Neural cell (in vitro differentiated cells): Measurements from ENCODE around the gene GCK. TPM values are rescaled to one million over a fixed set of nuclear protein-coding genes. Genes with fewer than 3 reads are reported as not detected.

Source experiments
- H2AFZ ChIP-seq: fragments of 200-600, 300-800 bp; sonication (generic), shearing (Covaris generic); 2 replicates; pipeline ENCODE4 v1.6.0; 2014; ENCODE audit warnings: low read depth, mild to moderate bottlenecking, antibody characterized with exemption, low read length, moderate library complexity
- H3F3A ChIP-seq: fragments of 200-600 bp; shearing (Covaris generic); 2 replicates; pipeline ENCODE4 v1.6.1; 2016; ENCODE audit warnings: mild to moderate bottlenecking, moderate library complexity, mixed read lengths, antibody characterized with exemption, low read length; ENCODE audit not compliant: insufficient read depth, poor library complexity, severe bottlenecking
- H3K27ac ChIP-seq: fragments of 200-600, 300-800 bp; sonication (generic), shearing (Covaris generic); 2 replicates; pipeline ENCODE4 v1.5.1; 2014; ENCODE audit warnings: mild to moderate bottlenecking, low read length, moderate library complexity
- H3K27me3 ChIP-seq: fragments of 300-800, 200-600 bp; sonication (generic), shearing (Covaris generic); 2 replicates; pipeline ENCODE4 v1.6.0; 2014; ENCODE audit warnings: mild to moderate bottlenecking, low read depth, low read length, moderate library complexity; ENCODE audit not compliant: insufficient read depth
- H3K36me3 ChIP-seq: fragments of 300-800, 200-600 bp; sonication (generic), shearing (Covaris generic); 2 replicates; pipeline ENCODE4 v1.5.1; 2014; ENCODE audit warnings: mild to moderate bottlenecking, antibody characterized with exemption, low read length, moderate library complexity; ENCODE audit not compliant: insufficient read depth
- H3K4me2 ChIP-seq: fragments of 300-800, 200-600 bp; sonication (generic), shearing (Covaris generic); 2 replicates; pipeline ENCODE4 v1.6.0; 2014; ENCODE audit warnings: mild to moderate bottlenecking, low read length
- H3K4me3 ChIP-seq: fragments of 300-800, 200-600 bp; sonication (generic), shearing (Covaris generic); 2 replicates; pipeline ENCODE4 v1.5.1; 2014; ENCODE audit warnings: mild to moderate bottlenecking, low read length, moderate library complexity
- H3K79me2 ChIP-seq: fragments of 200-600 bp; shearing (Covaris generic); replicated peaks from 2 replicates; pipeline ENCODE4 v1.6.0; 2014; ENCODE audit warnings: mild to moderate bottlenecking, low read length, moderate library complexity; ENCODE audit not compliant: insufficient read depth
- H3K9ac ChIP-seq: fragments of 300-800, 200-600 bp; sonication (generic), shearing (Covaris generic); 2 replicates; pipeline ENCODE4 v1.6.1; 2016; ENCODE audit warnings: mild to moderate bottlenecking, low read length, mixed read lengths
- H3K9me2 ChIP-seq: fragments of 200-600 bp; shearing (Covaris generic); 2 replicates; pipeline ENCODE4 v1.6.1; 2016; ENCODE audit warnings: mild to moderate bottlenecking, low read length, mixed read lengths; ENCODE audit not compliant: insufficient read depth
- H3K9me3 ChIP-seq: fragments of 200-600, 300-800 bp; sonication (generic), shearing (Covaris generic); 2 replicates; pipeline ENCODE4 v1.6.1; 2016; ENCODE audit warnings: mild to moderate bottlenecking, mixed run types, low read length, moderate library complexity, mixed read lengths
- H4K20me1 ChIP-seq: fragments of 200-600 bp; shearing (Covaris generic); 2 replicates; pipeline ENCODE4 v1.6.1; 2016; ENCODE audit warnings: mild to moderate bottlenecking, mixed run types; ENCODE audit not compliant: insufficient read depth
- EP300 ChIP-seq: fragments of 450-650 bp; conservative IDR thresholded peaks from 2 replicates; pipeline ENCODE4 v1.6.1; 2014; ENCODE audit warnings: antibody characterized with exemption, mild to moderate bottlenecking, moderate library complexity; ENCODE audit not compliant: poor library complexity, severe bottlenecking
- EZH2 ChIP-seq: fragments of 200-600, 300-800 bp; shearing (Covaris generic), sonication (generic); IDR thresholded peaks from 2 replicates; pipeline ENCODE4 v1.6.1; 2014; ENCODE audit warnings: antibody characterized with exemption, low read length, borderline replicate concordance, mild to moderate bottlenecking; ENCODE audit not compliant: insufficient read depth, poor library complexity, severe bottlenecking
- MXI1 ChIP-seq: fragments of 450-650 bp; conservative IDR thresholded peaks from 2 replicates; pipeline ENCODE4 v1.6.1; 2014; ENCODE audit warnings: antibody characterized with exemption, mild to moderate bottlenecking; ENCODE audit not compliant: poor library complexity, severe bottlenecking
- POLR2AphosphoS5 ChIP-seq: IDR thresholded peaks from 2 replicates; pipeline ENCODE4 v1.6.1; 2012
- RAD21 ChIP-seq: fragments of 450-650 bp; conservative IDR thresholded peaks from 2 replicates; pipeline ENCODE4 v1.6.1; 2014; ENCODE audit warnings: antibody characterized with exemption, mild to moderate bottlenecking, moderate library complexity
- SMC3 ChIP-seq: fragments of 450-650 bp; conservative IDR thresholded peaks from 2 replicates; pipeline ENCODE4 v1.6.1; 2014; ENCODE audit warnings: antibody characterized with exemption, mild to moderate bottlenecking, moderate library complexity; ENCODE audit not compliant: poor library complexity
- TAF1 ChIP-seq: IDR thresholded peaks from 2 replicates; pipeline ENCODE4 v1.6.1; 2012; ENCODE audit warnings: low read depth
- polyA plus RNA-seq: library from polyadenylated mRNA; depleted of rRNA; stranded (reverse); fragments of >200 nt; gene quantifications from 2 replicates; pipeline ENCODE4 v1.2.3, GENCODE V29; 2014
- TF ChIP-seq, protein P1 (sequence below): IDR thresholded peaks from 2 replicates; pipeline ENCODE4 v1.6.1; 2012; ENCODE audit warnings: borderline replicate concordance
- TF ChIP-seq, protein P2 (sequence below): fragments of 450-650 bp; IDR thresholded peaks from 2 replicates; pipeline ENCODE4 v1.5.1; 2014; ENCODE audit warnings: antibody characterized with exemption, mild to moderate bottlenecking, moderate library complexity; ENCODE audit not compliant: poor library complexity, severe bottlenecking

The GCK gene
- polyA plus RNA-seq, 1 donor from 2014 or later = 7.4 TPM

- no peaks in the 10 kb centered on the region for H3K27me3 ChIP-seq
- H3K79me2 ChIP-seq = no peaks in the 10 kb centered on the region
- no peaks in the 10 kb centered on the region for H3K9me2 ChIP-seq
- no peaks in the 10 kb centered on the region for H4K20me1 ChIP-seq
- no peak overlapping the region for H3K4me2 ChIP-seq
- H3K4me3 ChIP-seq = no peak overlapping the region
- H3K9me3 ChIP-seq = no peaks in the 10 kb centered on the region
- no peak overlapping the region for H3K9ac ChIP-seq
- H3K27ac ChIP-seq = no peak overlapping the region
- no peaks in the 10 kb centered on the region for H3F3A ChIP-seq
- TF ChIP-seq, protein P1, sequence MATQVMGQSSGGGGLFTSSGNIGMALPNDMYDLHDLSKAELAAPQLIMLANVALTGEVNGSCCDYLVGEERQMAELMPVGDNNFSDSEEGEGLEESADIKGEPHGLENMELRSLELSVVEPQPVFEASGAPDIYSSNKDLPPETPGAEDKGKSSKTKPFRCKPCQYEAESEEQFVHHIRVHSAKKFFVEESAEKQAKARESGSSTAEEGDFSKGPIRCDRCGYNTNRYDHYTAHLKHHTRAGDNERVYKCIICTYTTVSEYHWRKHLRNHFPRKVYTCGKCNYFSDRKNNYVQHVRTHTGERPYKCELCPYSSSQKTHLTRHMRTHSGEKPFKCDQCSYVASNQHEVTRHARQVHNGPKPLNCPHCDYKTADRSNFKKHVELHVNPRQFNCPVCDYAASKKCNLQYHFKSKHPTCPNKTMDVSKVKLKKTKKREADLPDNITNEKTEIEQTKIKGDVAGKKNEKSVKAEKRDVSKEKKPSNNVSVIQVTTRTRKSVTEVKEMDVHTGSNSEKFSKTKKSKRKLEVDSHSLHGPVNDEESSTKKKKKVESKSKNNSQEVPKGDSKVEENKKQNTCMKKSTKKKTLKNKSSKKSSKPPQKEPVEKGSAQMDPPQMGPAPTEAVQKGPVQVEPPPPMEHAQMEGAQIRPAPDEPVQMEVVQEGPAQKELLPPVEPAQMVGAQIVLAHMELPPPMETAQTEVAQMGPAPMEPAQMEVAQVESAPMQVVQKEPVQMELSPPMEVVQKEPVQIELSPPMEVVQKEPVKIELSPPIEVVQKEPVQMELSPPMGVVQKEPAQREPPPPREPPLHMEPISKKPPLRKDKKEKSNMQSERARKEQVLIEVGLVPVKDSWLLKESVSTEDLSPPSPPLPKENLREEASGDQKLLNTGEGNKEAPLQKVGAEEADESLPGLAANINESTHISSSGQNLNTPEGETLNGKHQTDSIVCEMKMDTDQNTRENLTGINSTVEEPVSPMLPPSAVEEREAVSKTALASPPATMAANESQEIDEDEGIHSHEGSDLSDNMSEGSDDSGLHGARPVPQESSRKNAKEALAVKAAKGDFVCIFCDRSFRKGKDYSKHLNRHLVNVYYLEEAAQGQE = no peak
- no peak for TF ChIP-seq EZH2
- TF ChIP-seq MXI1 = no peak
- TF ChIP-seq SMC3 = no peak
- TF ChIP-seq EP300 = no peak
- TF ChIP-seq POLR2AphosphoS5 = no peak
- TF ChIP-seq RAD21 = no peak
- no peak for TF ChIP-seq TAF1
- TF ChIP-seq, protein P2, sequence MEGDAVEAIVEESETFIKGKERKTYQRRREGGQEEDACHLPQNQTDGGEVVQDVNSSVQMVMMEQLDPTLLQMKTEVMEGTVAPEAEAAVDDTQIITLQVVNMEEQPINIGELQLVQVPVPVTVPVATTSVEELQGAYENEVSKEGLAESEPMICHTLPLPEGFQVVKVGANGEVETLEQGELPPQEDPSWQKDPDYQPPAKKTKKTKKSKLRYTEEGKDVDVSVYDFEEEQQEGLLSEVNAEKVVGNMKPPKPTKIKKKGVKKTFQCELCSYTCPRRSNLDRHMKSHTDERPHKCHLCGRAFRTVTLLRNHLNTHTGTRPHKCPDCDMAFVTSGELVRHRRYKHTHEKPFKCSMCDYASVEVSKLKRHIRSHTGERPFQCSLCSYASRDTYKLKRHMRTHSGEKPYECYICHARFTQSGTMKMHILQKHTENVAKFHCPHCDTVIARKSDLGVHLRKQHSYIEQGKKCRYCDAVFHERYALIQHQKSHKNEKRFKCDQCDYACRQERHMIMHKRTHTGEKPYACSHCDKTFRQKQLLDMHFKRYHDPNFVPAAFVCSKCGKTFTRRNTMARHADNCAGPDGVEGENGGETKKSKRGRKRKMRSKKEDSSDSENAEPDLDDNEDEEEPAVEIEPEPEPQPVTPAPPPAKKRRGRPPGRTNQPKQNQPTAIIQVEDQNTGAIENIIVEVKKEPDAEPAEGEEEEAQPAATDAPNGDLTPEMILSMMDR = no peak
- no peaks in the 10 kb centered on the region for H3K36me3 ChIP-seq
- no peak overlapping the region for H2AFZ ChIP-seq
Observed at GRCh38 chr7:44194562-44195145, 5.4 kb upstream of the GCK start.

- Histone ChIP-seq H3K4me3 (no peak overlapping the region), H3K9me3 (no peaks in the 10 kb centered on the region), H3K27me3 (no peaks in the 10 kb centered on the region), H2AFZ (no peak overlapping the region), H3K36me3 (no peaks in the 10 kb centered on the region), H3K9me2 (no peaks in the 10 kb centered on the region), H3K4me2 (no peak overlapping the region), H4K20me1 (no peaks in the 10 kb centered on the region), H3F3A (no peaks in the 10 kb centered on the region), H3K9ac (no peak overlapping the region), H3K27ac (no peak overlapping the region), H3K79me2 (no peaks in the 10 kb centered on the region)
- no peak for TF ChIP-seq RAD21
- TF ChIP-seq, protein P2 = no peak
Observed at GRCh38 chr7:44194069-44194468, 4.8 kb upstream of the GCK start.
